GM12878 (cell line): ENCODE data around the gene ZNF391.

Experiments
- CTCF ChIP-seq, 3 experiments: IDR thresholded peaks in 2 of 3; conservative IDR thresholded peaks in 1 of 3; 2 replicates each; pipeline ENCODE4 v1.5.1; 2011; ENCODE audit warnings: low read depth in 3 of 3, low read length in 3 of 3, mild to moderate bottlenecking in 3 of 3, control low read depth in 2 of 3, moderate library complexity in 2 of 3, inconsistent platforms in 1 of 3, mixed read lengths in 1 of 3; ENCODE audit not compliant: control insufficient read depth in 2 of 3, insufficient read depth in 1 of 3; ENCODE audit errors: extremely low read depth in 1 of 3
- GATAD2B ChIP-seq: fragments of 450-650 bp; conservative IDR thresholded peaks from 2 replicates; pipeline ENCODE4 v1.6.1; 2017; ENCODE audit warnings: low read depth, mild to moderate bottlenecking, moderate library complexity
- POLR2A ChIP-seq: IDR thresholded peaks from 2 replicates; pipeline ENCODE4 v1.6.1; 2011; ENCODE audit warnings: low read depth, mild to moderate bottlenecking, low read length
- SIN3A ChIP-seq: IDR thresholded peaks from 2 replicates; pipeline ENCODE4 v1.6.1; 2012; ENCODE audit warnings: low read depth, low read length, improper control_type of control experiment
- TAF1 ChIP-seq: IDR thresholded peaks from 2 replicates; pipeline ENCODE4 v1.6.1; 2011; ENCODE audit warnings: mild to moderate bottlenecking, low read depth, low read length, borderline replicate concordance
- YY1 ChIP-seq: IDR thresholded peaks from 2 replicates; pipeline ENCODE4 v1.6.1; 2011; ENCODE audit warnings: low read depth, mild to moderate bottlenecking, low read length
- ZNF687 ChIP-seq: fragments of 450-650 bp; IDR thresholded peaks from 2 replicates; pipeline ENCODE4 v1.6.1; 2017; ENCODE audit warnings: mild to moderate bottlenecking, moderate library complexity
- ZSCAN29 ChIP-seq: fragments of 450-650 bp; IDR thresholded peaks from 2 replicates; pipeline ENCODE4 v1.6.1; 2017; ENCODE audit warnings: mild to moderate bottlenecking, moderate library complexity

GRCh38 chr6:27433714-27434113, 45.2 kb downstream of the ZNF391 start:
- no peak for TF ChIP-seq ZSCAN29
- TF ChIP-seq POLR2A = no peak
- TF ChIP-seq CTCF (IDR thresholded peaks at IDR 0.05 in 2 of 3, conservative IDR thresholded peaks at IDR 0.05 in 1 of 3; ENCODE audit: control insufficient read depth in 2 of 3, extremely low read depth in 1 of 3, insufficient read depth in 1 of 3, low read depth in 3 of 3, low read length in 3 of 3) = no peak
- no peak for TF ChIP-seq ZNF687
- no peak for TF ChIP-seq SIN3A
- TF ChIP-seq GATAD2B = no peak
- TF ChIP-seq TAF1 = no peak
- no peak for TF ChIP-seq YY1
